Endothelial cell of umbilical vein (primary cell): ENCODE data around the gene METTL25. TPM values are rescaled to one million over a fixed set of nuclear protein-coding genes. Genes with fewer than 3 reads are reported as not detected.

Experiments used
- BruUV-seq: library from RNA; stranded (reverse); fragments of 400-500 nt; replicated peaks from 2 replicates; lab custom pipeline; 2021; lab: Mats Ljungman, UMichigan
- CTCF ChIA-PET: fragments of 300-600, 350-600 bp; sonication (Branson Sonifier 250); formaldehyde crosslinking; loops from one replicate; lab custom pipeline; 2021; ENCODE audit warnings: antibody characterized with exemption, inconsistent platforms; lab: Charles Lee
- POLR2A ChIA-PET: fragments of 300-600, 350-600 bp; sonication (Branson Sonifier 250); formaldehyde crosslinking; loops from one replicate; lab custom pipeline; 2021; ENCODE audit warnings: antibody characterized with exemption, inconsistent platforms; lab: Charles Lee
- DNase-seq: peaks from one replicate; pipeline ENCODE4 v3.0.0-alpha.2; 2011; ENCODE audit warnings: low read depth, low spot score
- FAIRE-seq: peaks from 2 replicates; lab custom pipeline; 2011; peaks lifted over from hg19 to GRCh38; lab: Jason Lieb, UNC
- H2AFZ ChIP-seq: 2 replicates; pipeline ENCODE4 v1.6.0; 2012; ENCODE audit warnings: low read depth, low read length, control low read depth, inconsistent platforms
- H3K27ac ChIP-seq: 2 replicates; pipeline ENCODE4 v1.5.1; 2011; ENCODE audit warnings: low read depth, mild to moderate bottlenecking, control low read depth, low read length, moderate library complexity; ENCODE audit not compliant: insufficient read depth
- H3K27me3 ChIP-seq, 2 experiments: 2 replicates each; pipeline versions ENCODE4 v1.6.0 to v1.6.1; 2011; ENCODE audit warnings: low read length in 2 of 2, mixed read lengths in 1 of 2; ENCODE audit not compliant: control insufficient read depth in 2 of 2, insufficient read depth in 2 of 2
- H3K36me3 ChIP-seq, 2 experiments: 2 replicates in 1 of 2; 3 replicates in 1 of 2; pipeline ENCODE4 v1.5.1; 2011; ENCODE audit warnings: low read length in 2 of 2, mild to moderate bottlenecking in 1 of 2, moderate library complexity in 1 of 2; ENCODE audit not compliant: control insufficient read depth in 2 of 2, insufficient read depth in 2 of 2; ENCODE audit errors: extremely low read depth in 1 of 2
- H3K4me1 ChIP-seq: 3 replicates; pipeline ENCODE4 v1.5.1; 2011; ENCODE audit warnings: mild to moderate bottlenecking, low read length; ENCODE audit not compliant: control insufficient read depth, insufficient read depth; ENCODE audit errors: extremely low read depth
- H3K4me2 ChIP-seq: 2 replicates; pipeline ENCODE4 v1.6.1; 2011; ENCODE audit warnings: low read length, control low read depth, mixed read lengths; ENCODE audit not compliant: insufficient read depth
- H3K4me3 ChIP-seq, 3 experiments: fragments of 200-600 bp in 1 of 3; sonication (generic), shearing (Covaris generic) in 1 of 3; replicated peaks in 1 of 3; 2 replicates each; pipeline ENCODE4 v1.5.1; 2011 to 2016; ENCODE audit warnings: control low read depth in 3 of 3, low read length in 3 of 3, mild to moderate bottlenecking in 2 of 3, inconsistent platforms in 1 of 3, low read depth in 1 of 3, moderate library complexity in 1 of 3; ENCODE audit not compliant: insufficient read depth in 1 of 3
- H3K79me2 ChIP-seq: 2 replicates; pipeline ENCODE4 v1.6.0; 2012; ENCODE audit warnings: low read length, inconsistent platforms; ENCODE audit not compliant: control insufficient read depth, insufficient read depth
- H3K9ac ChIP-seq: replicated peaks from 2 replicates; pipeline ENCODE3; 2011; ENCODE audit warnings: low read length, control low read depth; ENCODE audit not compliant: insufficient read depth; ENCODE audit errors: extremely low read depth
- H3K9me1 ChIP-seq: replicated peaks from 3 replicates; pipeline ENCODE4 v1.6.0; 2011; ENCODE audit warnings: mild to moderate bottlenecking, low read length; ENCODE audit not compliant: control insufficient read depth, insufficient read depth; ENCODE audit errors: extremely low read depth
- H3K9me3 ChIP-seq: replicated peaks from 2 replicates; pipeline ENCODE4 v1.5.1; 2012; ENCODE audit warnings: low read length, inconsistent platforms; ENCODE audit not compliant: control insufficient read depth, insufficient read depth
- H4K20me1 ChIP-seq: replicated peaks from 2 replicates; pipeline ENCODE3; 2011; ENCODE audit warnings: mild to moderate bottlenecking, low read length; ENCODE audit not compliant: control insufficient read depth, insufficient read depth; ENCODE audit errors: extremely low read depth
- CTCF ChIP-seq, 2 donors: IDR thresholded peaks; 1 replicate in 1 of 2; 2 replicates in 1 of 2; pipeline ENCODE4 v1.5.1; 2011; ENCODE audit warnings: low read length in 2 of 2, mild to moderate bottlenecking in 2 of 2, moderate library complexity in 2 of 2, control low read depth in 1 of 2, inconsistent platforms in 1 of 2, low read depth in 1 of 2; ENCODE audit not compliant: insufficient read depth in 1 of 2; ENCODE audit errors: extremely low read depth in 1 of 2
- EZH2 ChIP-seq: IDR thresholded peaks from 2 replicates; pipeline ENCODE4 v1.6.1; 2012; ENCODE audit warnings: borderline replicate concordance, low read depth, mild to moderate bottlenecking, moderate library complexity, low read length, inconsistent platforms; ENCODE audit not compliant: severe bottlenecking
- FOS ChIP-seq: IDR thresholded peaks from 2 replicates; pipeline ENCODE4 v1.6.1; 2011; ENCODE audit warnings: mild to moderate bottlenecking, low read length, moderate library complexity, borderline replicate concordance; ENCODE audit not compliant: insufficient read depth
- GATA2 ChIP-seq: IDR thresholded peaks from 2 replicates; pipeline ENCODE4 v1.7.0; 2011; ENCODE audit warnings: low read depth, mild to moderate bottlenecking, moderate library complexity, mixed read lengths, low read length; ENCODE audit not compliant: insufficient read length, insufficient read depth
- JUN ChIP-seq: IDR thresholded peaks from 2 replicates; pipeline ENCODE4 v1.6.1; 2011; ENCODE audit warnings: borderline replicate concordance, low read depth; ENCODE audit not compliant: insufficient read length, insufficient read depth
- MAX ChIP-seq: IDR thresholded peaks from 2 replicates; pipeline ENCODE4 v1.6.1; 2011; ENCODE audit not compliant: insufficient read depth, insufficient read length
- MYC ChIP-seq: IDR thresholded peaks from one replicate; pipeline ENCODE4 v1.6.1; 2011; ENCODE audit warnings: mild to moderate bottlenecking, low read depth, low read length
- POLR2A ChIP-seq: IDR thresholded peaks from 2 replicates; pipeline ENCODE4 v1.6.1; 2012; ENCODE audit warnings: low read depth, mild to moderate bottlenecking, control low read depth, low read length
- POLR2AphosphoS5 ChIP-seq: IDR thresholded peaks from 2 replicates; pipeline ENCODE4 v1.6.1; 2012; ENCODE audit warnings: low read depth, mild to moderate bottlenecking, control low read depth, low read length, moderate library complexity; ENCODE audit not compliant: insufficient read depth
- dilution Hi-C: fragments of 300-500 bp; cut with MboI; formaldehyde crosslinking; loops from one replicate; pipeline ENCODE4 v1.15.0; 2019; ENCODE audit warnings: low sequenced_read_pairs; ENCODE audit not compliant: extremely low pct_ligation_motif_present
- intact Hi-C: fragments of 100-400 bp; cut with micrococcal nuclease; formaldehyde crosslinking; loops from one replicate; pipeline ENCODE4 v1.10.0; 2022
- polyA plus RNA-seq, 4 experiments: library from polyadenylated mRNA; depleted of rRNA in 3 of 4; stranded (reverse) in 3 of 4; unstranded in 1 of 4; fragments of >200 nt; gene quantifications; 2 replicates each; pipeline versions ENCODE4 v1.2.1 to v1.2.3, GENCODE V29; 2011 to 2012; ENCODE audit warnings: missing spikeins in 1 of 4
- total RNA-seq: library from RNA; stranded (reverse); gene quantifications from 2 replicates; pipeline ENCODE4 v1.2.3, GENCODE V29; 2021

METTL25 gene
- total and polyA plus RNA-seq, 2 donors (not counting 3 experiments of a cell fraction or from before 2014, with no cell fraction given) = 6.5 to 8.5 TPM

GRCh38 chr12:82398879-82399278, 40.5 kb downstream of the METTL25 start:
- dilution Hi-C loops (no loop called here), intact Hi-C loops (no loop called here)
- Histone ChIP-seq H3K27ac (no peak overlapping the region), H2AFZ (no peak overlapping the region), H4K20me1 (no peaks in the 10 kb centered on the region), H3K36me3 (no peaks in the 10 kb centered on the region), H3K4me1 (no peaks in the 10 kb centered on the region), H3K4me3 (no peak overlapping the region), H3K9me1 (no peaks in the 10 kb centered on the region), H3K4me2 (no peak overlapping the region), H3K79me2 (no peaks in the 10 kb centered on the region), H3K27me3 (no peaks in the 10 kb centered on the region), H3K9ac (no peak overlapping the region), H3K9me3 (no peaks in the 10 kb centered on the region)
- POLR2A ChIA-PET = no interaction called here
- DNase-seq (no peak), FAIRE-seq (no peak)
- TF ChIP-seq CTCF (IDR thresholded peaks at IDR 0.05; ENCODE audit: extremely low read depth in 1 of 2, insufficient read depth in 1 of 2, low read depth in 1 of 2, low read length in 2 of 2) (no peak), POLR2AphosphoS5 (no peak), POLR2A (no peak), GATA2 (no peak), FOS (no peak), MYC (no peak), MAX (no peak), EZH2 (no peak), JUN (no peak)
- CTCF ChIA-PET = interaction anchor here (0.9 kb wide), 1 partner anchor 90 kb away, joined by 3 read pairs; no protein-coding TSS in a partner anchor
- no TSS peak for BruUV-seq
